GM23248 (cell line): ENCODE measurements around the gene CASKIN1.

Experiments used
- EZH2 ChIP-seq: fragments of 200-600 bp; sonication (generic); IDR thresholded peaks from 2 replicates; pipeline ENCODE4 v1.6.1; 2018; ENCODE audit warnings: antibody characterized with exemption, mild to moderate bottlenecking; ENCODE audit not compliant: insufficient read depth, poor library complexity, severe bottlenecking
- EZH2phosphoT487 ChIP-seq: fragments of 200-600 bp; sonication (generic); IDR thresholded peaks from 2 replicates; pipeline ENCODE4 v1.6.1; 2018; ENCODE audit warnings: antibody characterized with exemption, moderate library complexity, mild to moderate bottlenecking, low read depth; ENCODE audit not compliant: insufficient read depth

- TF ChIP-seq EZH2, result no peak
- TF ChIP-seq EZH2phosphoT487, result no peak
These were observed 40.7 kb upstream of the CASKIN1 start for GRCh38 chr16:2237102-2237482.
